Stimulated activated CD8-positive, alpha-beta memory T cell treated with anti-CD3 and anti-CD28 coated beads, Interleukin-2, amount 100 ng/mL, for 1 hour (primary cell): ENCODE measurements around the gene P3H2.
"Not testable (repeated sequence)": the region's sequence is repeated elsewhere in the genome, so short reads cannot be mapped to it uniquely, and the experiment has no call there.

Experiments used
- DNase-seq, 2 donors: peaks; one replicate each; pipeline ENCODE4 v3.0.0-alpha.2; 2020; ENCODE audit warnings: low read depth in 2 of 2

The P3H2 gene

GRCh38 chr3:190120269-190121060 lies at the start of gene P3H2:
P3H2 (minus strand) TSS chr3:190120897; CDS start chr3:190120731, 166 bp downstream.
- DNase-seq: no peak

DNA sequence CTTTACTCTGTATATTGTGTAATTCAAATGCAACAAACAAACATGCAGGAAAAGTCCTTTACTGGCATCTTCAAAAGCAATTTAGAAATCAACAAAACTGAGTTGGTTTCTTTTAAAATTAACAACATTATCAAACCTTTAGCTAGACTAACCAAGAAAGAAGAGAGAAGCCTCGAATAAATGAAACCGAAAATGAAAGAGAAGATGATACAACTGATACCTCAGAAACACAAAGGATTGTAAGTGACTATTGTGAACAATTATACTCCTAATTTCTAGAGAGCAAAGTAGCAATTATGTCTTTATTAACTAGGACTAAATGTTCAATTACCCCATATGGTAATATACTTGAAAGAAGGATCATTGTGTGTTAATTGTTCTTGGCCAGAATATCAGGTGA lies 49.2 kb upstream of the P3H2 start:
- DNase-seq: no peak

DNA sequence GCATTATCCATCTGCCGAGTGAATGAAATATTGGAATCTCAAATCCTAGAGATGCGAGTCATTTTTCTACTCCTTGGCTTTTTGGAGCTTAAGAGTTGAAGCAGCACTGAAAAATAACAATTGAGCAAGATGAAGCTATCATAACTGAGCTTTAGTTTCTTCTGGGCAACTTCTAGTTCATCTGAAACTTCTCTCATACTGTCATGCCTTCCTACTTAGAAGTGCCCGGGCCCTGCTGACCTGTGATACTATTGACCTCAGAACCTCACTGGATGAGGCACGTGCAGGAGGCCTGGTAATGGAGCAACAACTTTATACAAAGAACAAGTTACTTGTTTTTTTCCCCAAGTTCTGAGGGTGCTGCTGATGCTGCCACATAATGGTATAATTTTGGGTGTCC lies 48.5 kb upstream of the P3H2 start:
- no peak for DNase-seq

GRCh38 chr3:190167936-190168680 lies 47.4 kb upstream of the P3H2 start:
- DNase-seq: no peak

- no peak for DNase-seq
Measured at GRCh38 chr3:190166948-190167347, 46.3 kb upstream of the P3H2 start.

- DNase-seq: no peak
Measured at GRCh38 chr3:190165253-190165652, 44.6 kb upstream of the P3H2 start.

DNA sequence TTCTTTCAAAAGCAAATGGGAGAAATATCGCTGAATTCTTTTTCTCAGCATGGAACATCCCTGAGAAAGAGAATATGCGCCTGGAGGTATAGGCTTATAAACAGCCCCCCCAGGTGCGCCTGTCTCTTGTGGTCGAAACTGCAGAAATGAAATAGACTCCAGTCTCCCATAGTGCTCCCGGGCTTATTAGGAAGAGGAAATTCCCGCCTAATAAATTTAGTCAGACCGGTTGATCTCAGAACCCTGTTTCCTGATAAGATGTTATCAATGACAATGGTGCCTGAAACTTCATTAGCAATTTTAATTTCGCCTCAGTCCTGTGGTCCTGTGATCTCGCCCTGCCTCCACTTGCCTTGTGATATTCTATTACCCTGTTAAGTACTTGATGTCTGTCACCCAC lies 41.3 kb upstream of the P3H2 start:
- DNase-seq: not testable (repeated sequence)

DNA sequence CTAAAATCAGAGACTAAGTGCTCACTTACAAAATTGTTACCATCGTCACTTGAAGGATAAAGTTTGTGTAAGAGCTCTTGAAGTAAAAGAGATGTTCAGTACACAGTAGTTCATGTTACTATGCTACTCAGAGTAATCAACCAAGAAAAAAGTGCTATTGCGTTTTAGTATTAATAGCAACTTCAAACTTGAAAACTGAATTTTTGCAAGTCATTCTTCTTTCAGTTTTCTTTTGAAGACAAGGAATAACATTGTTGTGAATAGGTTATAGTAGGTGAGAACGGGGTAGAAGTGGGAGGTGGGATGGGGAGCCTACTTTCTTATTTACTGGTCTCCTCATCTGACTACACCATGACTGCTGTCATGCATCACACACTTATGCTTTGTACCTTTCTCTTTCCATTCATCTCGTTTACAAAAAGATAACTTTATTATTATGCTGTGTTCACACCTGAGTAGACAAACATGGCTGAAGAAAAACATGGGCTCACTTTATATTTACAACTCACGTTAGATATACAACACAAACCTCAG lies 39.3 kb upstream of the P3H2 start:
- no peak for DNase-seq

DNA sequence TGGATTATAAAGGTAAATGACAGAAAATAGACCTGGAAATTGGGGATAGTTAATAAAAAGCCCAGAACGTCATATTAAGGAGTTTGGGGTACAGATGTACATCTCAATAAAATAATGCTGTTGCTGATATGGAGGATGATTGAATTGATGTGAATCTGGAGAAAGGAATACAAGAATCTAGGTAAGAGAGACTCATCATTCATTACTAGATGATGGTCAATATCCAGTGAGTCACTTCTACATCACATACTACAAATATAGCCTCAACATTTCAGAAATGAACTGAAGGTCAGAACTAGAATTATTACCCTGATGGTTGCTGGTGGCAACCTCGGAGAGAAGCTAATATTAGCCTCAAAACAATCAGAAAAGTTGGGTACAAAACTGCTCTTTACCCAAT lies 37.6 kb upstream of the P3H2 start:
- DNase-seq: no peak

DNA sequence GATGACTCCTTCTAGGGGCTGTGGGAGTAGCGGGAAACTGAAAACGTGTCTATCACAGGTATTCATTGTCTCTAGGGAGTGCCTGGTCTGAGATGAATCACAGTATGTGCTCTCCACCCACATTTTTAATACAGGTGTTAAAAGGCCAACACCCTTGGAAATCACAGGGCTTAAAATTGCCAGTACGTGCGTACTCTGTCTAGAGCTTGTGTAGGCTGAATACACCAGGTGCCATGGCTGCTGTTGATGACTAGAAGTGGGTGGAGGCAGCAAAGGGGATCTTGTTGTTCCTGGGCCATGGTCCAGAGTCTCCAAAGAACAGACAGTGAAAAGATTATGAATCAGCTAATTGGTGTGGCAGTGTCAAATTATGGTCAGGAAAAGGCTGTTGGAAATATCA lies 35.1 kb upstream of the P3H2 start:
- DNase-seq: no peak

DNA sequence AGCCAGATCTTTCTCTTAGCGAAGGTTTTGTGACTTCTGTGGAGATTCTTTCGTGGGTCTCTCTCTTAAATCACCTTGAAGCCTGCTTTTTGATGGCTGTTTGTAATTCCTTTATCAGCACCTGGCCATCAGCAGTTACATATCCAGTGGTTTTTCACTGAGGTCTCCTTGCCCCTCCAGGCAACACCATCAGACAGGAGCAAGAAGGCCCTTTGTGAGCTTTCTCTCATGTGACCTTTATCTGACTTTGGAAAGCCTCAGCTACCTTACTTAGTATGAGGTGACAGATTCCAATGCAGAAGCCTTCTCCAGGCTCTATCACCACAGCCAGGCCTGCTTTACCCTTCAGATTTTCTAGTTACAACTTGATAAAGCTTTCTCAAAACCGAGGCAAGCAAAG lies 30.0 kb upstream of the P3H2 start:
- DNase-seq: no peak

- DNase-seq: not testable (repeated sequence)
Measured at GRCh38 chr3:190149830-190150619, 29.3 kb upstream of the P3H2 start.

DNA sequence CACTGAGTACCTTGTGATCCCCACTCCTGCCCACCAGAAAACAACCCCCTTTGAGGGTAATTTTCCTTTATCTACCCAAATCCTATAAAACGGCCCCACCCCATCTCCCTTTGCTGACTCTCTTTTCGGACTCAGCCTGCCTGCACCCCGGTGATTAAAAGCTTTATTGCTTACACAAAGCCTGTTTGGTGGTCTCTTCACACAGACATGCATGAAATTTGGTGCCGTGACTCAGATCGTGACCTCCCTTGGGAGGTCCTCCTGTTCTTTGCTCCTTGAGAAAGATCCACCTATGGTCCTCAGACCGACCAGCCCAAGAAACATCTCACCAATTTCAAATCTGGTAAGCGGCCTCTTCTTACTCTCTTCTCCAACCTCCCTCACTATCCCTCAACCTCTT lies 24.1 kb upstream of the P3H2 start:
- not testable (repeated sequence) for DNase-seq

- no peak for DNase-seq
Measured at GRCh38 chr3:190142041-190142440, 21.3 kb upstream of the P3H2 start.

- DNase-seq: no peak
Measured at GRCh38 chr3:190139365-190139764, 18.7 kb upstream of the P3H2 start.

GRCh38 chr3:190132371-190132770 lies 11.7 kb upstream of the P3H2 start:
- no peak for DNase-seq

GRCh38 chr3:190131329-190131728 lies 10.6 kb upstream of the P3H2 start:
- no peak for DNase-seq

- DNase-seq: no peak
Measured at GRCh38 chr3:190130696-190131095, 10.0 kb upstream of the P3H2 start.

DNA sequence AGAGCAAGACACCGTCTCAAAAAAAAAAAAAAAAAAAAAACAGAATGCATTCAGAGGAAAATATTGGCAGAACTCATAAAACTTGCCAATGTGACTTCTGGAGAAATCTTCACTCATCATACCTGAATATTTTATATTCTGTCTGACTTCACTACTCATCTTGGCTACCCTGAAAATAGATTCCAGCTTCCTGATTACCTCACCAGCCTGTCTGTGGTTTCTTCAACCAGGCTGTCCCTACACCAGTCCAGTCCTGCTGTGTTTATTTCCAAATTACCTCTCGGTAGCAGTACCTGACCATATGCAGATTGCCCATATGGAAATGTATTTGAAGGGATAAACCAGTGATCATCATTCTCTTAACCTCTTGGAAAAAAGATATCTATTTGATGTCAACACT lies 9.3 kb upstream of the P3H2 start:
- DNase-seq: no peak

- DNase-seq: no peak
Measured at GRCh38 chr3:190127797-190128196, 7.1 kb upstream of the P3H2 start.

DNA sequence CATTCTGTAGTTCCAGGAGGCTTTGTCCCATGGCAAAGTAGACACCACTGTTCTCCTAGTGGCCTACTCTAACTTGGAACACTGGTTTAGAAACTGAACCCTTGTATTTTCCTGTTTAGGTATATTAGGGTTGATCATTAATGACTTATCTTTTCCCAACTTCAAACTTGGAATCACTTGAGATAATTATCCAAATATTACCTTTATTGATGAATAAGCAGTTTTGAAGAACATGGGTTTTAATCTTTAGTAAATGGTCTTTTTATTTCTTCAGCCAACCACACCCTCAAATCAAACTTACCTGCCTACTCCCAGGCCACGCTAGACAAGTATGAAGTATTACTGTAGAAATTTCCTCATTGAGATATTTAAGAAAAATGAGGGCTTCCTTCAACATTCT lies 6.5 kb upstream of the P3H2 start:
- no peak for DNase-seq

GRCh38 chr3:190125436-190126068 lies 4.9 kb upstream of the P3H2 start:
- DNase-seq: no peak
